HPDE6-E6E7 (cell line): ENCODE data around the gene RFK.
A peak's percentile ranks its signal among the peaks of the same experiment; 100 is the strongest.
"Not testable (repeated sequence)": the region's sequence is repeated elsewhere in the genome, so short reads cannot be mapped to it uniquely, and the experiment has no call there.

Experiments
- DNase-seq: peaks from one replicate; pipeline ENCODE4 v3.0.0; 2011; ENCODE audit warnings: missing footprints; ENCODE audit errors: extremely low spot score

The RFK gene

GRCh38 chr9:76394195-76394959 is at the start of gene RFK:
TSS of gene RFK (minus strand) at chr9:76394426. CDS start at chr9:76394171, 255 bp downstream.
- peak; percentile 86 for DNase-seq

GRCh38 chr9:76443887-76444286 is 49.7 kb upstream of the RFK start:
- DNase-seq = no peak

- DNase-seq = no peak
Measured at GRCh38 chr9:76441551-76442322, 47.5 kb upstream of the RFK start.

- DNase-seq = no peak
Measured at GRCh38 chr9:76438841-76439588, 44.8 kb upstream of the RFK start.

GRCh38 chr9:76437017-76437699 is 42.9 kb upstream of the RFK start:
- not testable (repeated sequence) for DNase-seq

- DNase-seq = not testable (repeated sequence)
Measured at GRCh38 chr9:76434897-76435296, 40.7 kb upstream of the RFK start.

- no peak for DNase-seq
Measured at GRCh38 chr9:76433836-76434235, 39.6 kb upstream of the RFK start.

- DNase-seq = no peak
Measured at GRCh38 chr9:76433406-76433805, 39.2 kb upstream of the RFK start.

- DNase-seq = no peak
Measured at GRCh38 chr9:76431601-76432000, 37.4 kb upstream of the RFK start.

- no peak for DNase-seq
Measured at GRCh38 chr9:76426807-76427419, 32.7 kb upstream of the RFK start.

GRCh38 chr9:76425677-76426453 is 31.6 kb upstream of the RFK start:
- no peak for DNase-seq

GRCh38 chr9:76424491-76424890 is 30.3 kb upstream of the RFK start:
- no peak for DNase-seq

GRCh38 chr9:76423216-76424177 is 29.3 kb upstream of the RFK start:
- DNase-seq = no peak

GRCh38 chr9:76419782-76420380 is 25.7 kb upstream of the RFK start:
- DNase-seq = no peak

- DNase-seq = no peak
Measured at GRCh38 chr9:76417394-76417793, 23.2 kb upstream of the RFK start.

- no peak for DNase-seq
Measured at GRCh38 chr9:76415731-76416130, 21.5 kb upstream of the RFK start.

- DNase-seq = no peak
Measured at GRCh38 chr9:76415154-76415553, 20.9 kb upstream of the RFK start.

- DNase-seq = no peak
Measured at GRCh38 chr9:76414661-76415060, 20.4 kb upstream of the RFK start.

- no peak for DNase-seq
Measured at GRCh38 chr9:76413658-76414057, 19.4 kb upstream of the RFK start.
